Heart right ventricle (tissue), 16 donors: ENCODE data around the gene AP5M1. TPM values are rescaled to one million over a fixed set of nuclear protein-coding genes. Genes with fewer than 3 reads are reported as not detected.
A peak's percentile ranks its signal among the peaks of the same experiment; 100 is the strongest.

Source experiments
- ATAC-seq, 8 donors: fragments of 200-7000 bp; cut with Tn5 transposase; one replicate each; pipeline ENCODE4 v1.9.1; 2020; ENCODE audit warnings: mild to moderate bottlenecking in 8 of 8, moderate library complexity in 8 of 8, moderate number of reproducible peaks in 1 of 8
- DNase-seq, 2 donors: peaks; one replicate each; pipeline ENCODE4 v3.0.0-alpha.2; 2020
- H3K27ac ChIP-seq, 10 donors: fragments of 200-600 bp; sonication (generic) in 2 of 10; one replicate each; pipeline versions ENCODE4 v1.5.0 to v1.8.0; 2020 to 2022; ENCODE audit warnings: mild to moderate bottlenecking in 3 of 10
- H3K27me3 ChIP-seq, 7 donors: fragments of 200-600 bp; one replicate each; pipeline ENCODE4 v1.8.0; 2021 to 2022; ENCODE audit warnings: mild to moderate bottlenecking in 2 of 7
- H3K36me3 ChIP-seq, 9 donors: fragments of 200-600 bp; sonication (generic) in 1 of 9; one replicate each; pipeline versions ENCODE4 v1.5.0 to v1.8.0; 2020 to 2022; ENCODE audit warnings: mild to moderate bottlenecking in 2 of 9
- H3K4me1 ChIP-seq, 9 donors: fragments of 200-600 bp; sonication (generic) in 1 of 9; one replicate each; pipeline versions ENCODE4 v1.5.0 to v1.8.0; 2020 to 2022; ENCODE audit warnings: mild to moderate bottlenecking in 4 of 9
- H3K4me3 ChIP-seq, 10 donors: fragments of 200-600 bp; sonication (generic) in 2 of 10; one replicate each; pipeline versions ENCODE4 v1.5.0 to v1.8.0; 2020 to 2022; ENCODE audit warnings: mild to moderate bottlenecking in 7 of 10, moderate library complexity in 2 of 10
- H3K9me3 ChIP-seq, 11 donors: fragments of 200-600 bp in 10 of 11; sonication (generic) in 2 of 11; one replicate each; pipeline versions ENCODE4 v1.5.0 to v1.8.0; 2013 to 2022; ENCODE audit warnings: mild to moderate bottlenecking in 2 of 11, control low read depth in 1 of 11, moderate library complexity in 1 of 11
- WGBS, 2 donors: extraction: QIAGEN DNeasy Blood & Tissue Kit; methylation state at CpG; one replicate each; pipeline ENCODE4 v1.1.7; 2013; ENCODE audit warnings: inconsistent platforms in 1 of 2; 5-methylcytosine and 5-hydroxymethylcytosine counted together
- intact Hi-C, 10 donors: fragments of 100-400 bp; cut with DNase I; formaldehyde crosslinking; loops; one replicate each; pipeline versions ENCODE4 v1.11.1 to v1.14.2; 2022
- polyA plus RNA-seq, 2 donors: library from polyadenylated mRNA; stranded (reverse); fragments of 200-250 nt; gene quantifications; one replicate each; pipeline ENCODE4 v1.2.3, GENCODE V29; 2013
- total RNA-seq, 10 donors: library from RNA; stranded (reverse); fragmentation: NEBNext Ultra II Directional in 3 of 10; extraction: Animal tissue kit (Norgen Biotek cat#: 25700) in 3 of 10; gene quantifications; one replicate each; pipeline versions ENCODE4 v1.2.1 to v1.2.4, GENCODE V29; 2021 to 2023
- TF ChIP-seq, protein P1 (sequence below), 9 donors: fragments of 200-600 bp; sonication (generic) in 2 of 9; IDR thresholded peaks; one replicate each; pipeline versions ENCODE4 v1.5.0 to v1.8.0; 2021 to 2022; ENCODE audit warnings: antibody characterized with exemption in 9 of 9, mild to moderate bottlenecking in 5 of 9, moderate library complexity in 1 of 9
- donor health status: Arrhythmogenic right ventricular cardiomyopathy.
- donor health status: ischemic (EF 13 %, LVEDD 7.1; RV severe dilation, severe dysfunction).
- donor health status: healthy with polysubstance abuse.
- donor health status: DM: no; HTN: yes; CAD: no.
- donor health status: DM: no; HTN: no; CAD: no.
- donor health status: ischemic (EF 25% LVEDD 6.9; RV normal size, moderate dysfunction).
- donor health status: ischemic (EF 25% LVEDD 5.7; RV mildly dilated, moderate dysfunction).
- donor health status: healthy.
- donor health status: DM: yes; HTN: yes; CAD: no.
- donor health status: Ischemic cardiomyopathy.
- donor health status: ischemic (EF 35%, LVEDD 5.7; RV mildly dilated, moderate dysfunction).
- donor health status: nonischemic (EF 11% LVEDD 7.7; RV severe dilation, severe dysfunction).
- donor health status: DM: yes; HTN: yes; CAD: no.
- donor health status: PGD.
- donor health status: ischemic (EF 29% LVEDD 5.4; RV normal size, mild dysfunction).
- donor health status: nonischemic (EF 23%, LVEDD 6.1; RV moderate dilation, normal function).

The AP5M1 gene
- total and polyA plus RNA-seq, 12 donors: 4.7 to 56.8 (median 45.2) TPM

DNA sequence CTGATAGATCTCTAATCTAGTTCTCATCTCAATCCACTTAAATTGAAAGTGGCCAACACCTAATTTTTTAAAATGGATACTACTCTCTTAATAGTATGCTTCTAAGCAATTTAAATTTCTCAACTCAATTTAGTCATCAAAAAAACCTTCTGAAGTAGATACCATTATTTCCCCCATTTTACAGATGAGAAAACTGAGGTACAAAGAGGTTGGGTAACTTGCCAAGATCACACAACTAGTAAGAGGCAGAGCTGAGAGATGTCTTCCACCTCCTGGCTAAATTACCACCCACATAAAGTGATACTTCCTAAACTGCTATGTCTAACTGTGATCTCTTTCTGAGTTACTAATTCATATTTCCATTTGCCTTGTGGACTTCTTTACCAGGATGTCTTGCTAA, 6.7 kb upstream of the AP5M1 start:
- Histone ChIP-seq H3K27ac (no peak overlapping the region), H3K4me3 (no peak overlapping the region), H3K36me3 (no peaks in the 10 kb centered on the region), H3K27me3 (no peaks in the 10 kb centered on the region), H3K4me1 (peaks cover 2 to 35% (median 21%) of the 10 kb centered on the region in 9 donors), H3K9me3 (peaks cover 0 to 6% (median 0%) of the 10 kb centered on the region in 11 donors)
- ATAC-seq: no peak
- DNase-seq: no peak
- intact Hi-C loops: loop anchor here in 1 of 10 donors (10.0 kb wide), 1 partner anchor 133 kb away; the partner anchor contains the start of gene NAA30
- TF ChIP-seq, protein P1, sequence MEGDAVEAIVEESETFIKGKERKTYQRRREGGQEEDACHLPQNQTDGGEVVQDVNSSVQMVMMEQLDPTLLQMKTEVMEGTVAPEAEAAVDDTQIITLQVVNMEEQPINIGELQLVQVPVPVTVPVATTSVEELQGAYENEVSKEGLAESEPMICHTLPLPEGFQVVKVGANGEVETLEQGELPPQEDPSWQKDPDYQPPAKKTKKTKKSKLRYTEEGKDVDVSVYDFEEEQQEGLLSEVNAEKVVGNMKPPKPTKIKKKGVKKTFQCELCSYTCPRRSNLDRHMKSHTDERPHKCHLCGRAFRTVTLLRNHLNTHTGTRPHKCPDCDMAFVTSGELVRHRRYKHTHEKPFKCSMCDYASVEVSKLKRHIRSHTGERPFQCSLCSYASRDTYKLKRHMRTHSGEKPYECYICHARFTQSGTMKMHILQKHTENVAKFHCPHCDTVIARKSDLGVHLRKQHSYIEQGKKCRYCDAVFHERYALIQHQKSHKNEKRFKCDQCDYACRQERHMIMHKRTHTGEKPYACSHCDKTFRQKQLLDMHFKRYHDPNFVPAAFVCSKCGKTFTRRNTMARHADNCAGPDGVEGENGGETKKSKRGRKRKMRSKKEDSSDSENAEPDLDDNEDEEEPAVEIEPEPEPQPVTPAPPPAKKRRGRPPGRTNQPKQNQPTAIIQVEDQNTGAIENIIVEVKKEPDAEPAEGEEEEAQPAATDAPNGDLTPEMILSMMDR (IDR thresholded peaks at IDR 0.05): no peak

DNA sequence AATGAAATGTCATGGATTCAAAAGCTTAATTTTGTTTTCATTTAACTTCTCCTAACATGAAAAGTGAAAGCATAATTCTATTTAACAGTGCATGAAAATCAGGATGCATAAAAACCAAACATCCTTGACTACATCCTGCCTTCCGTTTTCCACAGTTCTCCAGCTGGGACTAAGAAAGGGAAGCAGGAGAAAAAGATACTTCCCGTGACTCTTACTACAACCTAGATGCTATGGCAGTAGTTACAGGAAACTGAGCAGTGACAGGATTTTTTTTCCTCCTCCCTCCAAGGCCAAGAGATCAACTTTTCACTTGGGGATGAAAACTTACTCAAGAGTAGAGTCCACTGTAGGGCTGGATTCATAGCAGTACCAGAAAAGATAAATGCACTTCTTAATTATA, 2.7 kb upstream of the AP5M1 start:
- Histone ChIP-seq H3K4me1 (peaks cover 2 to 57% (median 44%) of the 10 kb centered on the region in 9 donors), H3K9me3 (no peaks in the 10 kb centered on the region), H3K27me3 (no peaks in the 10 kb centered on the region), H3K4me3 (peak overlapping the region in 2 of 10 donors; percentile 5 to 9), H3K27ac (peak overlapping the region in 7 of 10 donors; percentile 3 to 97 (median 22)), H3K36me3 (no peaks in the 10 kb centered on the region)
- 17 to 40% methylated on average over 2 of the region's 2 CpGs for WGBS, 2 donors
- TF ChIP-seq, protein P1 (IDR thresholded peaks at IDR 0.05): no peak
- intact Hi-C loops: loop anchor here in 1 of 10 donors (10.0 kb wide), 1 partner anchor 129 kb away; the partner anchor contains the start of gene NAA30
- ATAC-seq (no peak), DNase-seq (no peak)

DNA sequence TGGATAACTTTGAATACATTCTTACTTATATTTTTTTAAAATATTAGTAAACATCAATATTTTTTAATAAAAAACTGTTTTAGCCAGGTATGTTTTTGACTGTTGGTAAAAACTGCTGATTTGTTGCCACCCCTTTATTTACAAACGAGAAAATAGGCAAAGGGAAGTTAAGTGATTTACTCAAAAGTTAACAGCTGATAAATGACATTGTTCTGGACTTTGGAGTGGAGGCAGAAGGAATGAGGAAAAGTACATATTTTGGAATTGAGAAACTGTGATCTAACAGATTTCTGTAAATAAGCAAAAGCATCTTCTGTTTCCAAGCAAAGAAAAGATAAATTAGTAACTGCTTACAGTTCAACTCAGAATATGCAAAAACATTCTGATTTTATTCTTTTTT, 4.5 kb downstream of the AP5M1 start:
- DNase-seq: no peak
- H3K27me3 ChIP-seq: no peaks in the 10 kb centered on the region
- intact Hi-C loops: loop anchor here in 1 of 10 donors (10.0 kb wide), 1 partner anchor 112 kb away; no protein-coding TSS in a partner anchor

DNA sequence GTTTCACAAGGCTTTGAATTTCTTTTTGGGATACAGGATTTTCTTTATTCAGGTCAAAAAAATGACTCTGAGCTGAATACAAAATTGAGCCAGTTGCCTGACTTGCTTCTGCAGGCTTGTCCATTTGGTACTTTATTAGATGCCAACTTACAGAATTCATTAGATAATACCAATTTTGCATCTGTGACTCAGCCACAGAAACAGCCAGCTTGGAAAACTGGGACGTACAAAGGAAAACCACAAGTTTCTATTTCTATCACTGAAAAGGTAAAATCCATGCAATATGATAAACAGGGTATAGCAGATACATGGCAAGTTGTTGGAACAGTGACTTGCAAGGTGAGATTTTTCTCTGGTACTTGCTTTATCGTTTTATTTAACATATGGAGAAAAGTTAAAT, 5.8 kb downstream of the AP5M1 start:
- intact Hi-C loops: loop anchor here in 1 of 10 donors (10.0 kb wide), 1 partner anchor 110 kb away; no protein-coding TSS in a partner anchor
- WGBS, 2 donors: 90 to 94% methylated on average over 2 of the region's 2 CpGs
- Histone ChIP-seq H3K9me3 (no peaks in the 10 kb centered on the region), H3K27ac (no peak overlapping the region), H3K36me3 (peaks cover 0 to 62% (median 7%) of the 10 kb centered on the region in 9 donors), H3K4me3 (no peak overlapping the region), H3K27me3 (no peaks in the 10 kb centered on the region), H3K4me1 (peaks cover 0 to 31% (median 21%) of the 10 kb centered on the region in 9 donors)
- ATAC-seq (no peak), DNase-seq (no peak)
- TF ChIP-seq, protein P1 (IDR thresholded peaks at IDR 0.05): no peak

More for the DNA sequence above, 4.5 kb downstream of the AP5M1 start:
- no peak overlapping the region for H3K27ac ChIP-seq
- TF ChIP-seq, protein P1 (IDR thresholded peaks at IDR 0.05): no peak
- peaks cover 0 to 50% (median 7%) of the 10 kb centered on the region in 9 donors for H3K36me3 ChIP-seq
- no peak overlapping the region for H3K4me3 ChIP-seq
- H3K4me1 ChIP-seq: peaks cover 0 to 33% (median 21%) of the 10 kb centered on the region in 9 donors
- 91 to 98% methylated on average over 1 of the region's 1 CpG for WGBS, 2 donors
- no peaks in the 10 kb centered on the region for H3K9me3 ChIP-seq
- ATAC-seq: no peak
